ENCODE measurements around the gene DEFB125. TPM values are rescaled to one million over a fixed set of nuclear protein-coding genes. Genes with fewer than 3 reads are reported as not detected.
"Not testable (repeated sequence)": the region's sequence is repeated elsewhere in the genome, so short reads cannot be mapped to it uniquely, and the experiment has no call there.

Gene DEFB125
- polyA plus RNA-seq, 1 experiment = not detected

GRCh38 chr20:90651-91050 is 3.2 kb downstream of the DEFB125 start:
- Histone ChIP-seq H3K4me3 (ENCODE audit: low read depth, low read length) (no peak overlapping the region), H3K27me3 (ENCODE audit: control insufficient read depth, insufficient read depth, low read length) (no peaks in the 10 kb centered on the region), H3K36me3 (ENCODE audit: control insufficient read depth, insufficient read depth, low read length) (no peaks in the 10 kb centered on the region)
- DNase-seq (ENCODE audit: low read depth) = no peak
- ChIA-PET CTCF (interaction anchor here (1.0 kb wide), 1 partner anchor 100 kb away, joined by 3 read pairs; no protein-coding TSS in a partner anchor), POLR2A (no interaction called here)
- no peak for TF ChIP-seq CTCF (IDR thresholded peaks at IDR 0.05; ENCODE audit: insufficient read depth, low read depth, low read length)

- Histone ChIP-seq H3K36me3 (ENCODE audit: control insufficient read depth, insufficient read depth, low read length) (no peaks in the 10 kb centered on the region), H3K27me3 (ENCODE audit: control insufficient read depth, insufficient read depth, low read length) (no peaks in the 10 kb centered on the region), H3K4me3 (ENCODE audit: low read depth, low read length) (no peak overlapping the region)
- POLR2A ChIA-PET = no interaction called here
- no peak for TF ChIP-seq CTCF (IDR thresholded peaks at IDR 0.05; ENCODE audit: insufficient read depth, low read depth, low read length)
- CTCF ChIA-PET = no interaction called here
- DNase-seq (ENCODE audit: low read depth) = no peak
Measured at GRCh38 chr20:93641-94040, 6.2 kb downstream of the DEFB125 start.

- Histone ChIP-seq H3K36me3 (ENCODE audit: control insufficient read depth, insufficient read depth, low read length) (no peaks in the 10 kb centered on the region), H3K4me3 (ENCODE audit: low read depth, low read length) (no peak overlapping the region), H3K27me3 (ENCODE audit: control insufficient read depth, insufficient read depth, low read length) (no peaks in the 10 kb centered on the region)
- no peak for DNase-seq (ENCODE audit: low read depth)
- CTCF ChIA-PET = no interaction called here
- no peak for TF ChIP-seq CTCF (IDR thresholded peaks at IDR 0.05; ENCODE audit: insufficient read depth, low read depth, low read length)
- POLR2A ChIA-PET = no interaction called here
Measured at GRCh38 chr20:95215-95614, 7.7 kb downstream of the DEFB125 start.

GRCh38 chr20:97691-98090 is 10.2 kb downstream of the DEFB125 start:
- CTCF ChIA-PET; H3K4me3 ChIP-seq (ENCODE audit: low read depth, low read length); H3K27me3 ChIP-seq (ENCODE audit: control insufficient read depth, insufficient read depth, low read length); POLR2A ChIA-PET; H3K36me3 ChIP-seq (ENCODE audit: control insufficient read depth, insufficient read depth, low read length); DNase-seq (ENCODE audit: low read depth): not testable (repeated sequence)

GRCh38 chr20:101975-102374 is 14.5 kb downstream of the DEFB125 start:
- Histone ChIP-seq H3K4me3 (ENCODE audit: low read depth, low read length) (no peak overlapping the region), H3K36me3 (ENCODE audit: control insufficient read depth, insufficient read depth, low read length) (no peaks in the 10 kb centered on the region), H3K27me3 (ENCODE audit: control insufficient read depth, insufficient read depth, low read length) (no peaks in the 10 kb centered on the region)
- TF ChIP-seq CTCF (IDR thresholded peaks at IDR 0.05; ENCODE audit: insufficient read depth, low read depth, low read length) = no peak
- ChIA-PET CTCF (interaction anchor here (1.3 kb wide), 1 partner anchor 56 kb away, joined by 3 read pairs; the partner anchor contains the start of gene DEFB127), POLR2A (no interaction called here)
- no peak for DNase-seq (ENCODE audit: low read depth)

- Histone ChIP-seq H3K36me3 (ENCODE audit: control insufficient read depth, insufficient read depth, low read length) (no peaks in the 10 kb centered on the region), H3K4me3 (ENCODE audit: low read depth, low read length) (no peak overlapping the region), H3K27me3 (ENCODE audit: control insufficient read depth, insufficient read depth, low read length) (no peaks in the 10 kb centered on the region)
- POLR2A ChIA-PET = no interaction called here
- DNase-seq (ENCODE audit: low read depth) = no peak
- CTCF ChIA-PET = no interaction called here
- no peak for TF ChIP-seq CTCF (IDR thresholded peaks at IDR 0.05; ENCODE audit: insufficient read depth, low read depth, low read length)
Measured at GRCh38 chr20:103456-103855, 16.0 kb downstream of the DEFB125 start.

All from BJ (cell line).